Loucy (cell line): ENCODE results near the gene AP1AR.

Source experiments
- EZH2phosphoT487 ChIP-seq: fragments of 200-600 bp; IDR thresholded peaks from 2 replicates; pipeline ENCODE4 v1.6.1; 2018; ENCODE audit warnings: antibody characterized with exemption, mild to moderate bottlenecking, moderate library complexity, borderline replicate concordance
- TF ChIP-seq, protein P1 (sequence below): fragments of 200-600 bp; sonication (generic); conservative IDR thresholded peaks from 2 replicates; pipeline ENCODE4 v1.5.1; 2014; ENCODE audit warnings: mild to moderate bottlenecking, antibody characterized with exemption, low read length

GRCh38 chr4:112199041-112199440, 32.5 kb upstream of the AP1AR start:
- no peak for TF ChIP-seq EZH2phosphoT487
- TF ChIP-seq, protein P1, sequence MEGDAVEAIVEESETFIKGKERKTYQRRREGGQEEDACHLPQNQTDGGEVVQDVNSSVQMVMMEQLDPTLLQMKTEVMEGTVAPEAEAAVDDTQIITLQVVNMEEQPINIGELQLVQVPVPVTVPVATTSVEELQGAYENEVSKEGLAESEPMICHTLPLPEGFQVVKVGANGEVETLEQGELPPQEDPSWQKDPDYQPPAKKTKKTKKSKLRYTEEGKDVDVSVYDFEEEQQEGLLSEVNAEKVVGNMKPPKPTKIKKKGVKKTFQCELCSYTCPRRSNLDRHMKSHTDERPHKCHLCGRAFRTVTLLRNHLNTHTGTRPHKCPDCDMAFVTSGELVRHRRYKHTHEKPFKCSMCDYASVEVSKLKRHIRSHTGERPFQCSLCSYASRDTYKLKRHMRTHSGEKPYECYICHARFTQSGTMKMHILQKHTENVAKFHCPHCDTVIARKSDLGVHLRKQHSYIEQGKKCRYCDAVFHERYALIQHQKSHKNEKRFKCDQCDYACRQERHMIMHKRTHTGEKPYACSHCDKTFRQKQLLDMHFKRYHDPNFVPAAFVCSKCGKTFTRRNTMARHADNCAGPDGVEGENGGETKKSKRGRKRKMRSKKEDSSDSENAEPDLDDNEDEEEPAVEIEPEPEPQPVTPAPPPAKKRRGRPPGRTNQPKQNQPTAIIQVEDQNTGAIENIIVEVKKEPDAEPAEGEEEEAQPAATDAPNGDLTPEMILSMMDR: no peak
